Panc1 (cell line): Measurements from ENCODE around the gene WDR7. TPM values are rescaled to one million over a fixed set of nuclear protein-coding genes. Genes with fewer than 3 reads are reported as not detected.

ENCODE experiments used
- ATAC-seq: fragments of 200-7000 bp; cut with Tn5 transposase; 2 replicates; pipeline ENCODE4 v1.9.1; 2020; ENCODE audit warnings: mild to moderate bottlenecking, moderate library complexity
- BruUV-seq: library from RNA; stranded (reverse); fragments of 400-500 nt; replicated peaks from 2 replicates; lab custom pipeline; 2021; lab: Mats Ljungman, UMichigan
- CTCF ChIA-PET: fragments of 300-600 bp; sonication (Branson Sonifier 250); formaldehyde crosslinking; loops from one replicate; lab custom pipeline; 2022; ENCODE audit warnings: antibody characterized with exemption; lab: Charles Lee
- POLR2A ChIA-PET: fragments of 300-600 bp; sonication (Branson Sonifier 250); formaldehyde crosslinking; loops from one replicate; lab custom pipeline; 2022; ENCODE audit warnings: antibody characterized with exemption; lab: Charles Lee
- DNase-seq: peaks from one replicate; pipeline ENCODE4 v3.0.0-alpha.2; 2010; ENCODE audit warnings: low read depth, low spot score
- H3K27ac ChIP-seq: 2 replicates; pipeline ENCODE4 v1.5.1; 2011; ENCODE audit warnings: mild to moderate bottlenecking, low read length, inconsistent platforms
- H3K27me3 ChIP-seq: fragments of 200-500 bp; sonication (Bioruptor generic); 2 replicates; pipeline ENCODE4 v1.6.0; 2014; ENCODE audit warnings: low read length, inconsistent platforms; ENCODE audit not compliant: control insufficient read depth, insufficient read depth
- H3K36me3 ChIP-seq: fragments of 200-500 bp; sonication (Bioruptor generic); 2 replicates; pipeline ENCODE4 v1.5.1; 2014; ENCODE audit warnings: inconsistent platforms, mild to moderate bottlenecking, low read length, moderate library complexity; ENCODE audit not compliant: control insufficient read depth, insufficient read depth
- H3K4me1 ChIP-seq: 2 replicates; pipeline ENCODE4 v1.5.1; 2011; ENCODE audit warnings: inconsistent platforms, mild to moderate bottlenecking, low read length, moderate library complexity; ENCODE audit not compliant: control insufficient read depth, insufficient read depth
- H3K4me3 ChIP-seq, 2 experiments: 2 replicates each; pipeline ENCODE4 v1.5.1; 2011 to 2012; ENCODE audit warnings: low read depth in 2 of 2, low read length in 2 of 2, mild to moderate bottlenecking in 2 of 2, inconsistent platforms in 1 of 2, moderate library complexity in 1 of 2
- H3K9me3 ChIP-seq: fragments of 200-500 bp; sonication (Bioruptor generic); 2 replicates; pipeline ENCODE4 v1.5.1; 2014; ENCODE audit warnings: low read depth, mild to moderate bottlenecking, inconsistent platforms, low read length, moderate library complexity; ENCODE audit not compliant: control insufficient read depth, insufficient read depth
- POLR2AphosphoS5 ChIP-seq: IDR thresholded peaks from 2 replicates; pipeline ENCODE4 v1.6.1; 2012; ENCODE audit warnings: mild to moderate bottlenecking, low read depth, low read length, moderate library complexity
- SIN3A ChIP-seq: IDR thresholded peaks from 2 replicates; pipeline ENCODE4 v1.6.1; 2012; ENCODE audit warnings: low read depth, mild to moderate bottlenecking, low read length, moderate library complexity, borderline replicate concordance; ENCODE audit not compliant: insufficient read depth
- TCF7L2 ChIP-seq: IDR thresholded peaks from 2 replicates; pipeline ENCODE4 v1.6.1; 2011; ENCODE audit warnings: mild to moderate bottlenecking, low read depth, low read length, inconsistent platforms
- in situ Hi-C: cut with HindIII; loops from 2 replicates; pipeline ENCODE4 v1.10.0; 2016; ENCODE audit warnings: low sequenced_read_pairs, low pct_unique_long_range_greater_than_20kb
- intact Hi-C: fragments of 100-400 bp; cut with micrococcal nuclease; formaldehyde crosslinking; loops from one replicate; pipeline ENCODE4 v1.10.0; 2022; ENCODE audit not compliant: unreplicated experiment
- total RNA-seq: library from RNA; stranded (reverse); gene quantifications from one replicate; pipeline ENCODE4 v1.2.1, GENCODE V29; 2021; ENCODE audit not compliant: unreplicated experiment
- TF ChIP-seq, protein P1 (sequence below), 2 experiments: IDR thresholded peaks; 2 replicates each; pipeline ENCODE4 v1.6.1; 2011 to 2012; ENCODE audit warnings: low read depth in 2 of 2, control low read depth in 1 of 2, low read length in 1 of 2, mild to moderate bottlenecking in 1 of 2, moderate library complexity in 1 of 2; ENCODE audit not compliant: insufficient read depth in 1 of 2
- TF ChIP-seq, protein P2 (sequence below): fragments of 450-650 bp; IDR thresholded peaks from 2 replicates; pipeline ENCODE4 v1.5.1; 2017; ENCODE audit warnings: mild to moderate bottlenecking

WDR7 gene
- total RNA-seq, 1 experiment from 2014 or later: 12.3 TPM

DNA sequence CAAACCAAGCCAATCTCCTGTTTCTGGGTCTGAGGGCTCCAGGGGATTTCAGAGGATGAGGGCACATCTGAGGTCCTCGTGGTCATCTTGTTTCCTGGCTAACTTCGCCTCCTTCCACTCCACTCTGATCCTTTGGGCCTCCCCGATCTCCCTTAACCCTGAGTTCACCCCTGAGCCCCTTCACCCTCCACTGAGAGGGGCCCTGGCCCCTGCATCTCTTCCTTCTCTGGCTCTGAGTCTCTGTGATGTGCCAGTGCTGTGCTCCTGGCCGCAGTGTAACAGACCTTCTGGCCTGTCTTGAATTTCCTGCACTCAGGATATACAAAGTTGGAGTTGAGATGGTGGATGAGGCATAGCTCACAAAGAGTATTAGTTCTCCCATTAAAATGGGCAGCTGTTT lies 411.0 kb downstream of the WDR7 start:
- CTCF ChIA-PET: no interaction called here
- Histone ChIP-seq H3K4me3 (no peak overlapping the region), H3K4me1 (no peaks in the 10 kb centered on the region), H3K36me3 (no peaks in the 10 kb centered on the region), H3K9me3 (no peaks in the 10 kb centered on the region), H3K27me3 (no peaks in the 10 kb centered on the region), H3K27ac (no peak overlapping the region)
- no TSS peak for BruUV-seq
- in situ Hi-C loops (no loop called here), intact Hi-C loops (no loop called here)
- ATAC-seq (no peak), DNase-seq (no peak)
- TF ChIP-seq POLR2AphosphoS5: no peak
- TF ChIP-seq SIN3A: no peak
- TF ChIP-seq TCF7L2: no peak
- TF ChIP-seq, protein P1, sequence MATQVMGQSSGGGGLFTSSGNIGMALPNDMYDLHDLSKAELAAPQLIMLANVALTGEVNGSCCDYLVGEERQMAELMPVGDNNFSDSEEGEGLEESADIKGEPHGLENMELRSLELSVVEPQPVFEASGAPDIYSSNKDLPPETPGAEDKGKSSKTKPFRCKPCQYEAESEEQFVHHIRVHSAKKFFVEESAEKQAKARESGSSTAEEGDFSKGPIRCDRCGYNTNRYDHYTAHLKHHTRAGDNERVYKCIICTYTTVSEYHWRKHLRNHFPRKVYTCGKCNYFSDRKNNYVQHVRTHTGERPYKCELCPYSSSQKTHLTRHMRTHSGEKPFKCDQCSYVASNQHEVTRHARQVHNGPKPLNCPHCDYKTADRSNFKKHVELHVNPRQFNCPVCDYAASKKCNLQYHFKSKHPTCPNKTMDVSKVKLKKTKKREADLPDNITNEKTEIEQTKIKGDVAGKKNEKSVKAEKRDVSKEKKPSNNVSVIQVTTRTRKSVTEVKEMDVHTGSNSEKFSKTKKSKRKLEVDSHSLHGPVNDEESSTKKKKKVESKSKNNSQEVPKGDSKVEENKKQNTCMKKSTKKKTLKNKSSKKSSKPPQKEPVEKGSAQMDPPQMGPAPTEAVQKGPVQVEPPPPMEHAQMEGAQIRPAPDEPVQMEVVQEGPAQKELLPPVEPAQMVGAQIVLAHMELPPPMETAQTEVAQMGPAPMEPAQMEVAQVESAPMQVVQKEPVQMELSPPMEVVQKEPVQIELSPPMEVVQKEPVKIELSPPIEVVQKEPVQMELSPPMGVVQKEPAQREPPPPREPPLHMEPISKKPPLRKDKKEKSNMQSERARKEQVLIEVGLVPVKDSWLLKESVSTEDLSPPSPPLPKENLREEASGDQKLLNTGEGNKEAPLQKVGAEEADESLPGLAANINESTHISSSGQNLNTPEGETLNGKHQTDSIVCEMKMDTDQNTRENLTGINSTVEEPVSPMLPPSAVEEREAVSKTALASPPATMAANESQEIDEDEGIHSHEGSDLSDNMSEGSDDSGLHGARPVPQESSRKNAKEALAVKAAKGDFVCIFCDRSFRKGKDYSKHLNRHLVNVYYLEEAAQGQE (IDR thresholded peaks at IDR 0.05; ENCODE audit: insufficient read depth in 1 of 2, low read depth in 2 of 2, low read length in 1 of 2): no peak
- TF ChIP-seq, protein P2, sequence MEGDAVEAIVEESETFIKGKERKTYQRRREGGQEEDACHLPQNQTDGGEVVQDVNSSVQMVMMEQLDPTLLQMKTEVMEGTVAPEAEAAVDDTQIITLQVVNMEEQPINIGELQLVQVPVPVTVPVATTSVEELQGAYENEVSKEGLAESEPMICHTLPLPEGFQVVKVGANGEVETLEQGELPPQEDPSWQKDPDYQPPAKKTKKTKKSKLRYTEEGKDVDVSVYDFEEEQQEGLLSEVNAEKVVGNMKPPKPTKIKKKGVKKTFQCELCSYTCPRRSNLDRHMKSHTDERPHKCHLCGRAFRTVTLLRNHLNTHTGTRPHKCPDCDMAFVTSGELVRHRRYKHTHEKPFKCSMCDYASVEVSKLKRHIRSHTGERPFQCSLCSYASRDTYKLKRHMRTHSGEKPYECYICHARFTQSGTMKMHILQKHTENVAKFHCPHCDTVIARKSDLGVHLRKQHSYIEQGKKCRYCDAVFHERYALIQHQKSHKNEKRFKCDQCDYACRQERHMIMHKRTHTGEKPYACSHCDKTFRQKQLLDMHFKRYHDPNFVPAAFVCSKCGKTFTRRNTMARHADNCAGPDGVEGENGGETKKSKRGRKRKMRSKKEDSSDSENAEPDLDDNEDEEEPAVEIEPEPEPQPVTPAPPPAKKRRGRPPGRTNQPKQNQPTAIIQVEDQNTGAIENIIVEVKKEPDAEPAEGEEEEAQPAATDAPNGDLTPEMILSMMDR: no peak
- POLR2A ChIA-PET: no interaction called here

DNA sequence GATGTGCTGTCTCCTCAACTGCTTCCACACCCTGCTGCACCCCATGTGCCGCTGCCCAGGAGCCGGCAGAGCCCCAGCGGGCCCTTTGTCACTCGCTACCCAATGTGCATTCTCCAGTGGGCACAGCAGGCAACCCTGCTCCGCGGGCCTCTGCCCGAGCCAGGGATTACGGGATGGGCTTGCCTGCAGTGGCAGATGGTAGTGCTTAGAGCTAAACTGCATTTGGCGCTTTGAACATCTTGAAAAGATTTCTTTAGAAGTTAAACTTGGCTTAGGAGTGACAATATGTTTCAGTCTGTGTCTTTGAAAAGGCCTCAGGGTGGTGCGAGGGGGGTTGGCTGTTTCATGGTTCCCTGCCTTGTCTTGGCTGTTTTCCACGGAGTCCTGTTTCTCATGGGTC lies 411.7 kb downstream of the WDR7 start:
- TF ChIP-seq, protein P2: no peak
- no peak for TF ChIP-seq TCF7L2
- TF ChIP-seq POLR2AphosphoS5: no peak
- TF ChIP-seq, protein P1 (IDR thresholded peaks at IDR 0.05; ENCODE audit: insufficient read depth in 1 of 2, low read depth in 2 of 2, low read length in 1 of 2): no peak
- no peak for TF ChIP-seq SIN3A
- ATAC-seq: no peak
- POLR2A ChIA-PET: no interaction called here

More for the DNA sequence above, 411.7 kb downstream of the WDR7 start:
- intact Hi-C loops (no loop called here), in situ Hi-C loops (no loop called here)
- H3K4me1 ChIP-seq: no peaks in the 10 kb centered on the region
- H3K27ac ChIP-seq: no peak overlapping the region
- no peaks in the 10 kb centered on the region for H3K27me3 ChIP-seq
- H3K9me3 ChIP-seq: no peaks in the 10 kb centered on the region
- BruUV-seq: no TSS peak
- CTCF ChIA-PET: no interaction called here
- no peak for DNase-seq
- no peaks in the 10 kb centered on the region for H3K36me3 ChIP-seq
- no peak overlapping the region for H3K4me3 ChIP-seq
